Measurements from ENCODE around the gene KDSR.

The KDSR gene

DNA sequence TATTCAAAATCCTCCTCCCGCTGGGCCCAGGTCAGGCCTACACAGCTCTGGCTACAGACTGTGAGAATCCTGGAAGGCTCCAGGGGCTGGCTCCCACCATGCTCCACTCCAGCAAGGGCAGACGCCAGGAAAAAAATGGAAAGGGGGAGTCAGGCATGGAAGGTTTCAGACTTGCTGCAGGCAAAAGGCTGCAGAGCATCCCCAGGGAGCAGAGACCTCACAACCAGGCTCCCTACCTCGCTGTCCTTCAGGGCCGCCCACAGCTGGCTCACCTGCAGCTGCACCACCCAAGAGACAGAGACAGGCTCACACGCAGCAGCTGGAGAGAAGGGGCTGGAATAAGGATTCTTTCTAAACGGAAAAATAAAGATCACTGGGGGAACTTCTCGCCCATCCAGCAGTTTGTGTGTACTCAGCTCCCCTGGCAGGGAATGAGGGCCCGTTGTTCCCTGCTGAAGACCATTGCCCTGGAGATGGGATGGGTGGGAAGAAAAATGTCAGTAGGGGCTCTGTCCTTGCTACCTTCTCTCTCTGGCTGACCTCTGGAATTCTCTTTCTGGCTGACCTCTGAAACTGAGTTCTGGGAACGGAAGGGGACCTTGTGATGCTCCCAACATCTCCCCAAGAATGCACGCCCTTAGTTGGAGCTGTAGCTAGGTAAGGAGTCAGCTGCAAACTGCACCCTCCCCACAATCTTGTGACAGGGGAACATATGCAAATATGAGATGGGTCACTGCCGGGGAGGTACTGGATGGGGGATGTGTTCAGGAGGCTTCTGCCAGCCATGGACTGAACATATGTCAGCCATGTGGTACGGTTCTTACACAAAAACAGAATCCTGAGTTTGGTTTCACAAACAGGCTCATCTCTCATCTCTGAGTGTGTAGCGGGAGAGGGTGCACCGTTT, 81.9 kb downstream of the KDSR start:
- DNase-seq (ENCODE audit: low read depth, low spot score): no peak

DNA sequence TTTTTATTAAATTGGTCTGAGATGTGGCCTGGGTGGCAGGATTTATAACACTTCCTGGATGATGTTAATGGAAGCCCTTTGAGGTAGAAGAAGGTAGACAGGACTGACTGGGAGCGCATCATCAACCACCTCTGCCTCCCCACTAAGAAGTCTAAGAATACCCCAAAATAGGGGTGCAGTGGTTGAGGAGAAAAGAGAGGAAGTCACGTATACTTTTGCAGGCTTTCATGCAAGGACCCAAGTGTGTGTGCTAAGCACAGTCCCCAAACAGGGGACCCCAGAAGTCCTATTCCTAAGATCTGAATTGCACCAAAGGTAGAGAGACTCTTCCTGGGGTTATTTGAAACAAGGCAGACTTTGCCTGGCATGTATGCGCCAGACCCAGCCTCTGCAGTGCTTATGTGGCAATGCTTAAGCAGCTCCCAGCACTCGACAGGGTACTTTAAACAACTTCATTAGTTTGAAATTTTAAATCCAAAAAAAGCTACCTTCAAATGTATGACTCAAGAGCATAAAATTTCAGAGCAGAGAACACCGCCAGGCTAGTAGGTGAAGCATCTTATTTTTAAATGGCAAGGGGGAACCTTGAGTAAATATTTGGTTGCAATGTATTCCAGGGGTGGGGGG, 82.7 kb downstream of the KDSR start:
- DNase-seq (ENCODE audit: low read depth, low spot score): no peak

DNA sequence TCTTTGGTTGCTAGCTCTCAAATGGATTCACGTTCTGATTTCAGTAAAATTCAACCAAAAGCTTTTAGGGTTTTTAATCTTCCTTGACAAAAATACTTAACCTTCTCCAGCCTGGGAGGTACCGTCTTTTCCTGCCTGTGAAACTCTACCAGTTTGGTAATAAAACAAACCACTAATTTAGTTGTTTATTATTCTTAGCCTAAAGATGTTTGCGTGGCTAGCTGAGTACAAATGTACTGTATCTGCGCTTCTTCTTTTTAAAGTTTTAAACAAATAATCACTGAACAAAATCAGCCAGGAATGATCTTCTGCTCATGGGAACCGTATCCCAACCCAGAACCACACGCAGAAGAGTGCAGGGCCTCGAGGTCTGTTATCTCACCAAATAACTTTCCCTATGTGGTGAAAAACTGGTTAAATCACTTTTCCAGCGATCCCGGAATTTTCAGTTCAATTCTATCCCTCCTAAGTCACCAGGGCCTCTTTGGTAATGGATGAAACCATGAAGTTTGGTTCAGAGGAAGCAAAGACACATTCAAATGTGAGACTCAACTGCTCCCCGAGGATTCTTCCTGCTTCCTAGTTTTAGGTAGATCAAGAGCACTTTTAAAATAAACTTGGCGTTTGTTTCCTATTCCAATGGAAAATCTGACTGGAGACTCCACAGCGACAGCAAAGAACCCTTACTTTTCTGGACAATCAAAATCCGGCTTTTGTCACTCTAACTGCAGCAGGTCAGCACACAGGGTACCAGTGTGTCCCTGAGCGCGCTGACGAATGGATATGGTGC, 83.5 kb downstream of the KDSR start:
- DNase-seq (ENCODE audit: low read depth, low spot score): no peak

DNA sequence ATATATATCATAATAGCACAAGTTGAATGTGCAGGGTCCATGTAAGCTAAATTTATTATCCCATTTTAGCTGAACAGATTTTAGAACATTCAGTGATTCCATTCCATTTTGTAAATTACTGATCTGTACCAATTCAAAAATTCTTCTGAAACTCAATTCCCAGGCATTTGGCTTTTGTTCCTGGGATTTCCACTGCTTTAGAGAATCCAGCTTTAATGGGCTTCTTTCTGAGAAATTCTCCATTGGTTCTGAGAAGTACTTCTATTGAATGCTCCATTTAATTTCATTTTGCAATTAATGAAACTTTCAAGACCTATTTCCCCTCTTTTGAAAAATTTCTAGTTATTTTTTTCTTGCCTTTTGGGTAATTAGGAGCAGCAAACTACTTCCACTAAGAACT, 84.2 kb downstream of the KDSR start:
- DNase-seq (ENCODE audit: low read depth, low spot score): no peak
